HEK293T (cell line): Measurements from ENCODE around the gene ZC3H12C.

ENCODE experiments used
- CTCF ChIA-PET: fragments of 350-600 bp; formaldehyde crosslinking; extraction: SDS; loops from one replicate; lab custom pipeline; 2021; ENCODE audit warnings: antibody characterized with exemption, inconsistent platforms; lab: Yijun Ruan, JAX
- POLR2A ChIA-PET: fragments of 350-600 bp; formaldehyde crosslinking; extraction: SDS; loops from one replicate; lab custom pipeline; 2020; ENCODE audit warnings: antibody characterized with exemption, inconsistent platforms; lab: Yijun Ruan, JAX
- DNase-seq: peaks from one replicate; pipeline ENCODE4 v3.0.0; 2012; ENCODE audit warnings: mixed read lengths; ENCODE audit errors: extremely low spot score
- ARNT ChIP-seq: fragments of 450-650 bp; IDR thresholded peaks from 2 replicates; pipeline ENCODE4 v1.6.1; 2017; ENCODE audit warnings: mild to moderate bottlenecking
- BHLHE40 ChIP-seq: fragments of 450-650 bp; IDR thresholded peaks from 2 replicates; pipeline ENCODE4 v1.6.1; 2016; ENCODE audit warnings: mild to moderate bottlenecking, moderate library complexity, borderline replicate concordance
- CTBP1 ChIP-seq: fragments of 450-650 bp; IDR thresholded peaks from 2 replicates; pipeline ENCODE4 v1.6.1; 2016; ENCODE audit warnings: borderline replicate concordance
- ELF4 ChIP-seq: fragments of 450-650 bp; IDR thresholded peaks from 2 replicates; pipeline ENCODE4 v1.6.1; 2017; ENCODE audit warnings: antibody characterized with exemption
- FOXA1 ChIP-seq: fragments of 450-650 bp; IDR thresholded peaks from 2 replicates; pipeline ENCODE4 v1.6.1; 2016; ENCODE audit warnings: mild to moderate bottlenecking
- FOXK2 ChIP-seq: fragments of 450-650 bp; IDR thresholded peaks from 2 replicates; pipeline ENCODE4 v1.6.1; 2016; ENCODE audit warnings: mild to moderate bottlenecking
- FOXM1 ChIP-seq: fragments of 450-650 bp; IDR thresholded peaks from 2 replicates; pipeline ENCODE4 v1.6.1; 2017; ENCODE audit warnings: mild to moderate bottlenecking, borderline replicate concordance
- HDGF ChIP-seq: fragments of 450-650 bp; IDR thresholded peaks from 2 replicates; pipeline ENCODE4 v1.6.1; 2017; ENCODE audit warnings: antibody characterized with exemption, borderline replicate concordance
- L3MBTL2 ChIP-seq: fragments of 450-650 bp; conservative IDR thresholded peaks from 2 replicates; pipeline ENCODE4 v1.6.1; 2016; ENCODE audit warnings: mild to moderate bottlenecking
- LEF1 ChIP-seq: fragments of 450-650 bp; IDR thresholded peaks from 2 replicates; pipeline ENCODE4 v1.6.1; 2017; ENCODE audit warnings: mild to moderate bottlenecking, borderline replicate concordance
- NFRKB ChIP-seq: fragments of 450-650 bp; IDR thresholded peaks from 2 replicates; pipeline ENCODE4 v1.6.1; 2016; ENCODE audit warnings: mild to moderate bottlenecking, moderate library complexity
- SP1 ChIP-seq: fragments of 450-650 bp; IDR thresholded peaks from 2 replicates; pipeline ENCODE4 v1.6.1; 2017
- SUZ12 ChIP-seq: fragments of 450-650 bp; IDR thresholded peaks from 2 replicates; pipeline ENCODE4 v1.6.1; 2016; ENCODE audit warnings: mild to moderate bottlenecking
- TARDBP ChIP-seq: fragments of 450-650 bp; IDR thresholded peaks from 2 replicates; pipeline ENCODE4 v1.6.1; 2016
- ZNF384 ChIP-seq: fragments of 450-650 bp; IDR thresholded peaks from 2 replicates; pipeline ENCODE4 v1.6.1; 2016
- TF ChIP-seq, protein P1 (sequence below): fragments of 450-650 bp; IDR thresholded peaks from 2 replicates; pipeline ENCODE4 v1.6.1; 2016

The ZC3H12C gene

DNA sequence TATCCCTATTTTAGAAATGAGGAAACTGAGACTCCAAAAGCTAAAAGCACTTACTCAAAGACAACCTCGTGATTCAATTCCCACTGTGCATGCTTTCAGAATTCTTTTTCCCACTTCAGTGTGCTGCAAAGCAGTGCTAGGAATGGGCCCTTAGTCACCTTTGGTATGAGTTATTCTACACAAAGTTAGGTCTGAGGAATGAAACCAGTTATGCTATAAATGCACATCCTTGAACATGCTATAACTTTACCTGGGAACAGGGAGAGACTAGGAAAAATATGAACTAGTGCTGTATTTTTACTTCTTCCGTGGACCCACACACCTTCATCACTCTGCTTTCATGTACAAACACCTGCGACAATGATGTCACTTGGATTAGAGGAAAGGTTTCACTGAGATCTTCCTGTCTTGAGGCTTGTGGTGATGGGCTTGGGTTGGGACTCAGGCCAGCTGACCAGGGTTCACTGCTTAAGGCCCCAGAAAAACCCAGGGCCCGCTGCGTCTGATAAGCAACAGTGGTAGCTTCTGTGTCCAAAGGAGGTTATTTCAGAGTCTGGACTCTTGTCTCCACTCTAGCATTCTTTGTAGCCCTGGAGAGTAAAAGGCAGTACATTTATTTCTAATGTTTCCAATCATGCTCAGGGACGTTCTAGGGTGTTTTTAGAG is 81.6 kb downstream of the ZC3H12C start:
- TF ChIP-seq L3MBTL2: no peak
- TF ChIP-seq FOXK2: no peak
- no peak for TF ChIP-seq SUZ12
- no peak for TF ChIP-seq ZNF384
- TF ChIP-seq TARDBP: no peak
- TF ChIP-seq SP1: no peak
- TF ChIP-seq CTBP1: no peak
- TF ChIP-seq NFRKB: no peak
- no peak for TF ChIP-seq FOXM1
- TF ChIP-seq FOXA1: no peak
- TF ChIP-seq ARNT: no peak
- CTCF ChIA-PET: interaction anchor here (0.6 kb wide), 1 partner anchor 246 kb away, joined by 3 read pairs; no protein-coding TSS in a partner anchor
- no peak for DNase-seq
- POLR2A ChIA-PET: no interaction called here

DNA sequence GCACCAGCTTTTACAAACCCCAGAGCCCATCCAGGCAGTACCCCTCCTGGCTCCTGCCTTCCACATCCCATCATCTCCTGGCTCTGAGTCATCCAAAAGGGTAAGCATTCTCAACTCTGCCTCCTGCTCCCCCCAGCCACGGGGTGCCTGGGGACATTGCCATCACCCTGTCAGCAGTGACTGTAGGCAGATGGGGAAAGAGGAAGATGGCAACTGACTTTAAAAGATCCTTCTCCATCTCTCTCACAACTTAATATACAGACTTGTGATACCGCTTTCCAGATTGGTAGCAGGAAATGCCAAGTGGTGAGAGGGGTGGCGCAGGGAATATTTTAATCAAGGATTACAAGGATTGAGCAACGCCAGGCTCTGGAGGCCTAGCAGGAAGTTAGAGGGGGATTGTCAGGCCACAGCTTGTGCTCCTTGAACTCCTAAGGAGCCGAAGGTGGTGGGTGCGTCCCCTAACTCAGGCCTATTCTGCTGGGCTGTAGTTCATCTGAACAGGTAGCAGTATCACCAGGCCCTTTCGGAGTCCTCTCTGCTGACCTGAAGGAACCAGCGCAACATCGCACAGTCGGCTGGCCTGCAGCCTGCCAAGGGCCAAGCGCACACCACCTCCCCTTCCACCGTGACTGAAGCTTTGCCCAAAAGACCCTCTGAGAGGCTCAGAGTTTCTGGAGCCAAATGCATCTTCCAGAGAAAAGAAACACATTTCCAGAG is 83.3 kb downstream of the ZC3H12C start:
- ChIA-PET POLR2A (no interaction called here), CTCF (interaction anchor here (0.6 kb wide), 1 partner anchor 255 kb away, joined by 4 read pairs; no protein-coding TSS in a partner anchor)
- no peak for TF ChIP-seq ARNT
- TF ChIP-seq HDGF: no peak
- TF ChIP-seq BHLHE40: no peak
- TF ChIP-seq TARDBP: no peak
- no peak for DNase-seq

DNA sequence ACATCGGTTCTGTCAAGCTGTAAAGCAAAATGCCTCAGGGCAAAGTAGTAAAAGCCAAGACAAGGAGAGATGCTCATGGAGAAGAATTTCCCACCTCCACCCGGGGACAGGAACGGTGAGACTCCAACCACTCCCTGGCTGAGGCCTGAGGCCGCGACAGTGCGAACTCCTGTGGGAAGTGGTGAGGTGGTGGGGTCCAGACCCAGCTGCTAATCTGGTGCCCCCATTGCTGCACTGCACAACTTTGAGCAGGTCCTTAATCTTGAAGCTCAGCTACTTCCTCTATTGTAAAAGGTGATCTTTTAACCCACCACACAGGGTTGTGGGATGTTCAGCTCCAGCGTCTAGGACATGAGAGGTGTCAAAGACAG is 83.9 kb downstream of the ZC3H12C start:
- no peak for TF ChIP-seq CTBP1
- TF ChIP-seq SUZ12: no peak
- TF ChIP-seq ELF4: no peak
- no peak for TF ChIP-seq NFRKB
- POLR2A ChIA-PET: no interaction called here
- CTCF ChIA-PET: interaction anchor here (0.6 to 0.7 kb wide), 2 partner anchors 39 to 254 kb away, joined by 3 to 4 read pairs; no protein-coding TSS in a partner anchor
- no peak for DNase-seq

- TF ChIP-seq LEF1 (no peak), ARNT (no peak), FOXA1 (no peak), FOXK2 (no peak), TARDBP (no peak), ELF4 (no peak), FOXM1 (no peak), SP1 (no peak)
- POLR2A ChIA-PET: no interaction called here
- CTCF ChIA-PET: interaction anchor here (1.1 kb wide), 1 partner anchor 9 kb away, joined by 3 read pairs; no protein-coding TSS in a partner anchor
- no peak for DNase-seq
These were observed 85.9 kb downstream of the ZC3H12C start for GRCh38 chr11:110179064-110179463.

DNA sequence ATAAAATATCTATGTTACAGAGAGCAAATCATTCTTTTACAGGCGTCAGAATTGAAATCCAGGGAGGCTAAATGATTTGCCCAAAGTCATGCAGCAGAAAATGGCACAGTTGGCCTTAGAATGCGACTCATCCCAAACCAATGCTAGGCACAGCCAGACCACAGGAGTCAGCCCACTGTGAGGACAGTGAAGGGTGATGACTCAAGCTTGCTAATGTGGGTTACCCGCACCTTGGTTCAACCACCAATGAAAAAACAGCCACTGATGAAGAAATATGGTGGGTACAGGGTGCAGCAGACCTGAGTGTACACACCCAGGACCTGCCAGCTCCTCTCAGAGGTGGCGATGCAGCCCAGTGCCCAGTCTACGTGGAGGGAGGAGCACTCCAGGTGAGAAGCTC is 89.7 kb downstream of the ZC3H12C start:
- no peak for DNase-seq
- ChIA-PET CTCF (no interaction called here), POLR2A (no interaction called here)
- TF ChIP-seq FOXK2 (no peak), L3MBTL2 (no peak), FOXA1 (no peak), SUZ12 (no peak), FOXM1 (no peak), ZNF384 (no peak), CTBP1 (no peak), NFRKB (no peak), ELF4 (no peak), TARDBP (no peak), ARNT (no peak), HDGF (no peak), LEF1 (no peak), BHLHE40 (no peak), SP1 (no peak)
- TF ChIP-seq, protein P1, sequence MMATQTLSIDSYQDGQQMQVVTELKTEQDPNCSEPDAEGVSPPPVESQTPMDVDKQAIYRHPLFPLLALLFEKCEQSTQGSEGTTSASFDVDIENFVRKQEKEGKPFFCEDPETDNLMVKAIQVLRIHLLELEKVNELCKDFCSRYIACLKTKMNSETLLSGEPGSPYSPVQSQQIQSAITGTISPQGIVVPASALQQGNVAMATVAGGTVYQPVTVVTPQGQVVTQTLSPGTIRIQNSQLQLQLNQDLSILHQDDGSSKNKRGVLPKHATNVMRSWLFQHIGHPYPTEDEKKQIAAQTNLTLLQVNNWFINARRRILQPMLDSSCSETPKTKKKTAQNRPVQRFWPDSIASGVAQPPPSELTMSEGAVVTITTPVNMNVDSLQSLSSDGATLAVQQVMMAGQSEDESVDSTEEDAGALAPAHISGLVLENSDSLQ: no peak

DNA sequence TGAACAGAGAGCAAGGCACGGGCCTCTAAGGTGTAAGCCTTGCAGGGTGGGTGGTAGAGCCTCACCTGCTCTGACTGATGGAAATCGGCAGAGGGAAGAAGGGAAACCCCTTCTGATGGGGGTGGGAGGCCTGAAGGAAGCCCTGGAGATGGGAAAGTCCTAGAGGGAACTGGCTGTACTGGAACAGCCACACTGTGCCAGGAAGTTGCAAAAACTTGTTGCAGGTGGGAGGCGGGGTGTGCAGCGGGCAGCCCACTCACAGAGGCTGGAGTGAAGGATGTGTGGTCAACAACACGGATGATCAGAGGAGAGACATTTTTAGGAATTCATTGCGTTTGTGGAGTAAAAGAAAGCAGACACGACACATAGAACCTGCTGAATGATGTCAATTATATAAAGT is 91.3 kb downstream of the ZC3H12C start:
- CTCF ChIA-PET: interaction anchor here (0.7 kb wide), 1 partner anchor 11 kb away, joined by 4 read pairs; no protein-coding TSS in a partner anchor
- POLR2A ChIA-PET: no interaction called here
- no peak for TF ChIP-seq FOXA1
- no peak for TF ChIP-seq HDGF
- no peak for TF ChIP-seq TARDBP
- TF ChIP-seq FOXM1: no peak
- no peak for TF ChIP-seq NFRKB
- TF ChIP-seq ARNT: no peak
- no peak for TF ChIP-seq SP1
- TF ChIP-seq BHLHE40: no peak
- no peak for TF ChIP-seq LEF1
- no peak for DNase-seq

GRCh38 chr11:110185121-110185591 is 92.0 kb downstream of the ZC3H12C start:
- ChIA-PET POLR2A (no interaction called here), CTCF (no interaction called here)
- DNase-seq: no peak
- TF ChIP-seq SUZ12: no peak
